Mammary epithelial cell (primary cell): ENCODE measurements around the gene CLTCL1.

Experiments
- EZH2 ChIP-seq: IDR thresholded peaks from 2 replicates; pipeline ENCODE4 v1.6.1; 2012; ENCODE audit warnings: low read length, inconsistent platforms, borderline replicate concordance
- TF ChIP-seq, protein P1 (sequence below), 2 donors: IDR thresholded peaks in 1 of 2; conservative IDR thresholded peaks in 1 of 2; 2 replicates each; pipeline ENCODE4 v1.5.1; 2011 to 2012; ENCODE audit warnings: inconsistent platforms in 2 of 2, low read length in 2 of 2, mild to moderate bottlenecking in 2 of 2, control low read depth in 1 of 2, low read depth in 1 of 2; ENCODE audit not compliant: insufficient read depth in 1 of 2; ENCODE audit errors: extremely low read depth in 1 of 2

DNA sequence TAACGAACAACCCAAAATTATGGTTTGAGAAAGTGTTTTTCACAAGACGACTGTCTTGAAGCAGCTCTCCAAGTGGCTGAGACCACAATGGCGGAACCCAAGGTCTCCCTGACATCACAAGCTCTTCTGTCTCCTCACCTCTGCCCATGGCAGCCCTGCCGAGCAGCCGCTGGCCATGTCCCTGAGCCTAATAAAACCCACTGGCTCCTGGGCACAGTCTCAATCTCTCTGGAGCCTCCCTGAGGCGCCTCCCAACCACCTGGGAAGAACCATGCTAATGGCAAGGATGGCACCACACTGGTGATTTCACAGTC is 50.0 kb downstream of the CLTCL1 start:
- TF ChIP-seq, protein P1, sequence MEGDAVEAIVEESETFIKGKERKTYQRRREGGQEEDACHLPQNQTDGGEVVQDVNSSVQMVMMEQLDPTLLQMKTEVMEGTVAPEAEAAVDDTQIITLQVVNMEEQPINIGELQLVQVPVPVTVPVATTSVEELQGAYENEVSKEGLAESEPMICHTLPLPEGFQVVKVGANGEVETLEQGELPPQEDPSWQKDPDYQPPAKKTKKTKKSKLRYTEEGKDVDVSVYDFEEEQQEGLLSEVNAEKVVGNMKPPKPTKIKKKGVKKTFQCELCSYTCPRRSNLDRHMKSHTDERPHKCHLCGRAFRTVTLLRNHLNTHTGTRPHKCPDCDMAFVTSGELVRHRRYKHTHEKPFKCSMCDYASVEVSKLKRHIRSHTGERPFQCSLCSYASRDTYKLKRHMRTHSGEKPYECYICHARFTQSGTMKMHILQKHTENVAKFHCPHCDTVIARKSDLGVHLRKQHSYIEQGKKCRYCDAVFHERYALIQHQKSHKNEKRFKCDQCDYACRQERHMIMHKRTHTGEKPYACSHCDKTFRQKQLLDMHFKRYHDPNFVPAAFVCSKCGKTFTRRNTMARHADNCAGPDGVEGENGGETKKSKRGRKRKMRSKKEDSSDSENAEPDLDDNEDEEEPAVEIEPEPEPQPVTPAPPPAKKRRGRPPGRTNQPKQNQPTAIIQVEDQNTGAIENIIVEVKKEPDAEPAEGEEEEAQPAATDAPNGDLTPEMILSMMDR (conservative IDR thresholded peaks at IDR 0.05 in 1 of 2, IDR thresholded peaks at IDR 0.05 in 1 of 2; ENCODE audit: extremely low read depth in 1 of 2, insufficient read depth in 1 of 2, low read depth in 1 of 2, low read length in 2 of 2) = no peak
- no peak for TF ChIP-seq EZH2
